Right kidney (tissue), 1 donor: ENCODE measurements around the gene NCAPD2.
"Not testable (repeated sequence)": the region's sequence is repeated elsewhere in the genome, so short reads cannot be mapped to it uniquely, and the experiment has no call there.

Source experiments
- DNase-seq: peaks from one replicate; pipeline ENCODE4 v3.0.0-alpha.2; 2016

The NCAPD2 gene

DNA sequence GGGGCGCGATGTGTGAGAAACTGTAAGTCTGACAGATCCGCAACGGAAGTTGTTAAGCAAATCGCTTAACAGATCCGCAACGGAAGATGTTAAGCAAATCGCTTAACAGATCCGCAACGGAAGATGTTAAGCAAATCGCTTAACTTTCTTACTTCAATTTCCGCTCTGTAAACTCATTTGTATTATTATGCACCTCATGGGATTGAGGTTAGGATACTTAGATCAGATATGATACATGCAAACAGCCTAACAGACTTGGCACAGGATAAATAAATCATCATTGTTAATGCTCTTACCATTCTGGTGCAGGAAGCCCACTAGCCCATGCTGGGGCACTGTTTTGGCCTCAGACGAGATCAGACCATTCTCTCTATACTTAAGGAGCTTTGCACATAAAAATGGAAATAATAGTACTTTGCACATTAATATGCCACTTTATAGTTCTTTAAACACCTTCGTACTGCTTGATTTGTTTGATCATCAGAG lies 399 bp downstream of the NCAPD2 start:
- DNase-seq, result peak; percentile 16

DNA sequence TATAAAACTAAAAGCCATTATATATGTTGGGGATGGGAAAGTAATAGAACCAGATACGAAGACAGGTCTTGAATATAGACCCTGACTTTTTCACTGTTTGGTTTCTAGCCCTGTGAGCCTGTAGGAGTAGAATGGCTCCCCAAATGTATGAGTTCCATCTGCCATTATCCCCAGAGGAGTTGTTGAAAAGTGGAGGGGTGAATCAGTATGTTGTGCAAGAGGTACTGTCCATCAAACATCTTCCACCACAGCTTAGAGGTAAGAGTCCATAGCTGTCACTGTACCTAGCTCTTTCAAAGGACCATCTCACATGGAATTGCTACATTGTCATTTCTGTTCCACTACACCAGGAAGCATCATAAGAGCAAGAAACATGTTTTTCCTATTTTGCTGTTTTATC lies 1.1 kb downstream of the NCAPD2 start:
- no peak for DNase-seq

DNA sequence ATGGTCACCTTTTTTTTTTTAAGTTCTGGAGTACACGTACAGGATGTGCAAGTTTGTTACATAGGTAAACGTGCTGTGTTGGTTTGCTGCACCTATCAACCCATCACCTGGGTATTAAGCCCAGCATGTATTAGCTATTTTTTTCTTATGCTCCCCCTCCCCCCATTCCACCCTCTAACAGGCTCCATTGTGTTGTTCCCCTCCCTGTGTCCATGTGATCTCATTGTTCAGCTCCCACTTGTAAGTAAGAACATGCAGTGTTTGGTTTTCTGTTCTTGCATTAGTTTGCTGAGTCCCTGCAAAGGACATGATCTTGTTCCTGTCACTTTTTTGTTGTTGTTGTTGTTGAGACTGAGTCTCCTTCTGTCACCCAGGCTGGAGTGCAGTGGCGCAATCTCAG lies 3.4 kb downstream of the NCAPD2 start:
- DNase-seq, result not testable (repeated sequence)

DNA sequence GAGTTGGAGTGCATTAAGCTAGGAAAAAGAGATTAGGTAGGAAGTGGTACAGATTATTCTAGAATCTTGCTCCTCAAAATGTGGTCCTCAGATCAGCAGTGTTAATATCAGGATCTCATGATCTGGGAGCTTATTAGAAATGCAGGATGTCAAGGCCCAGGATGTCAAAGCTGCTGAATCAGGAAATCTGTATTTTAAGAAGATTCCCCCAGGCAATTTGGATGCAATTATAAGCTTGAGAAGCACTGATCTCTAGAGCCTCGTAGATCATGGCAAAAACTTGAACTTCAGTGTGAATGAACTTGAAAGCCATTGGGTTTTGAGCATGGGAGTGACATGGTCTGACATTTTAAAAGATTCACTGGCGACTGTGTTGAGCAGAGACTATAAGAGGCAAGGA lies 6.6 kb downstream of the NCAPD2 start:
- DNase-seq, result no peak

DNA sequence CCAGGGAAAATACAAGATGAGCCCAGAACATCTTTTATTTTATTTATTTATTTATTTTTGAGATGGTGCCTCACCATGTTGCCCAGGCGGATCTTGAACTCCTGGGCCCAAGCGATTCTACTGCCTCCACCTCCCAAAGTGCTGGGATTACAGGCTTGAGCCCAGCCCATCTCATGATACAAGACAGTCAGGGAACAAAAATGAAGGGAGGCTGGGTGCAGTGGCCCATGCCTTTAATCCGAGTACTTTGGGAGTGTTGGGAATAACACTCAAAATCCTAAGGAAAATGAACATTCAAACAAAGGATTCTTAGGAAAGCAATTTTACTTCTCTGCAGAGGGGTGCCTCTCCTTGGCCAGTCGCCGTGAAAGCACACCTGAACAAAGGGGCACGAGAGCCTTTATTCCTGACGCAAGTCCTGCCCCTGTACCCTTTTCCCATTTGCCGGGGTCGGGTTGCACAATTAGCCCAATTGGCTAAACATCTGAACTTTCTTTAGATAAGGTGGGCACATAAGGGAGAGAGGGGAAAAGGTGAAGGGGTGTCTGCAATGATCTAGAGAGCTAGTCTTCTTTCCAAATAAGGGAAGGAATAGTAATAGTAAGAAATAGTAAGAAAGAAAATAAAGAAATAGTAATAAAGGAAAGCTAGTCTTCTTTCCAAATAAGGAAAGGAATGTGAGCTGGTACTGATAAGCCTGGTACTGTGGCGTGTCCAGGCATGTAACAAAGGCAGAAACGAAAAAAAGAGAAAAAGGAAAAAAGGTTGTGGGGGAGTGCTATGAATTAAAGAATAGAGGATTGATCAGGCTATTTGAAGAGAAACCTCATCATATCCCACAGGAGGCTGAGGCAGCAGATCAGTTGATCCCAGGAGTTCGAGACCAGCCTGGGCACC lies 13.4 kb downstream of the NCAPD2 start:
- DNase-seq, result no peak

DNA sequence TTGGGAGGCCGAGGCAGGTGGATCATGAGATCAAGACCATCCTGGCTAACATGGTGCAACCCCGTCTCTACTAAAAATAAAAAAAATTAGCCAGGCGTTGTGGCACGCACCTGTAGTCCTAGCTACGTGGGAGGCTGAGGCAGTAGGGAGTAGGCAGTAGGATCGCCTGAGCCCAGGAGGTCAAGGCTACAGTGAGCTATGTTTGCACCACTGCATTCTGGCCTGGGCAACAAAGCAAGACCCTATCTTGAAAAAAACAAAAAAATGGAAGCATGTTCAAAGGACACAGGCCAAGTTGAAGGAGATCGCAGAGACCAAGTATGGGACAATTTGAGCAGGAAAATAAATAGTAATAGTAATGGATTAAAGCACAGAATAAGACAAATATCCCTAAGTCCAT lies 14.2 kb downstream of the NCAPD2 start:
- DNase-seq, result no peak

DNA sequence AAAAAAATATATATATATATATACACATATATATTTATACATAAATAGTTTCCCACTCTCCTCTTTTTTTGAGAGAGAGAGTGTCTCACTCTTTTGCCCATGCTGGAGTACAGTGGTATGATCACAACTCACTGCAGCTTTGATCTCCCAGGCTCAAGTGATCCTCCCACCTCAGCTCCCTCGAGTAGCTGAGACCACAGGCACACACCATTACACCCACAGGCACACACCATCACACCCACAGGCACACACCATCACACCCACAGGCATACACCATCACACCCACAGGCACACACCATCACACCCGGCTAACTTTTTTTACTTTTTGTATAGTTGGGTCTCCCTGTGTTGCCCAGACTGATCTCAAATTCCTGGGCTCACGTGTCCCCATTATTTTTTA lies 26.3 kb downstream of the NCAPD2 start:
- no peak for DNase-seq

DNA sequence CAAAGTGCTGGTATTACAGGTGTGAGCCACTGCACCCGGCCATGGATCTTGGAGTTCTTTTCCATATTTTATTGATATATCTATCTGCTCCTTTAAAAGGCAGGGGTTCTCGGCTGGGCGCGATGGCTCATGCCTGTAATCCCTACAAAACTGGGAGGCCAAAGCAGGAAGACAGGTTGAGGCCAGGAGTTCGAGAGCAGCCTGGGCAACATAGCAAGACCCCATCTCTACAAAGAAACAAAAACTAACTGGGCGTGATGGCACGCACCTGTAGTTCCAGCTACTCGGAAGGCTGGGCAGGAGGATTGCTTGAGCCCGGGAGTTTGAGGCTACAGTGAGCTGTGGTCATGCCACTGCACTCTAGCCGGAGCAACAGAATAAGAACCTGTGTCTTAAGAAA lies 28.3 kb downstream of the NCAPD2 start:
- no peak for DNase-seq

DNA sequence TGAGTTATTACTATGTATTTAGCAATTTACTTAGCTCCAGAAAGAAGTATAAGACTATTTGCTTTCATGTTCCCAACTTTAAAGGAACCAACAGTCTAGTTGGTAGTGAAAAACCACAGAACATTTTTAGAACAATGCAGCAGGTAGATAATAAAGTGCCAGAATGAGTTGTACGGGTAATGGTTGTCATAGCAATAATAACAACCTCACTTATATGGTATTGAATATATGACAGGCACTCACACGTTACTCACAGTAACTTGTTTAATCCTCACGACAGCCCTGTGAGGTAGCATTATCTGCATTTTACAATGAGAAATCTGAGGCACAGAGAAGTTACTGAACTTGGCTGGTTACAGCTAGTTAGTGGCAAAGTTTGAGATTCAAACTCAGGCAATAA lies 29.8 kb downstream of the NCAPD2 start:
- DNase-seq, result no peak

DNA sequence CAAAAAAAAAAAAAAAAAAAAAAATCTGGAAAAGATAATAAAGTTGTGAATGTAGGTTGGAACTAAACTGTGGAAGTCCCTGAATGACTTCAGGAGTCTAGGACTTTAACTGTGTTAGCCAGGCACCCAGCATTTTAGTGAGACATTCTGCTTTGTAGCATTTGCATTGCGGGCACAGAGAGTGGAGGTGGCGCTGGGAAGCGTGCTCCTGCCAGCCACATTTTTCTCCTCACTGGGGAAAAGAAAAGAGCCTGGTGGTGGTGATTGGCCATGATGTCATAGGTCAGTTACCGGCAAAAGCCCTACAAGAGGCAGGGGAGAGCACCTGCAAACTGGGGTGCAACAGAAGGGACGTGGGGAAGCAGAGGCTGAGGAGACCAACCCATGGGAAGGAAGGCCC lies 30.7 kb downstream of the NCAPD2 start:
- no peak for DNase-seq

DNA sequence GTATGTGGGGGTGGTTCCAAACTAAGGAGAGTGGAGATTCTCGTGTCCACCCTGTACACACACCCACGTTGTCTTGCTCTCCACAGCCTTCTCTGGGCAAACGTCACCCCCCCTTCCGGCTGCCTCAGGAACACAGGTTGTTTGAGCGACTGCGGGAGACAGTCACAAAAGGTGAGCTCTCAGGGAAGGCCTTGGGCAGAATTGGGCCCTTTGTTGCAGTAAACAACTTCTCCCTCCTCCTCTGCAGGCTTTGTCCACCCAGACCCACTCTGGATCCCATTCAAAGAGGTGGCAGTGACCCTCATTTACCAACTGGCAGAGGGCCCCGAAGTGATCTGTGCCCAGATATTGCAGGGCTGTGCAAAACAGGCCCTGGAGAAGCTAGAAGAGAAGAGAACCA lies 32.3 kb downstream of the NCAPD2 start:
- DNase-seq, result no peak

DNA sequence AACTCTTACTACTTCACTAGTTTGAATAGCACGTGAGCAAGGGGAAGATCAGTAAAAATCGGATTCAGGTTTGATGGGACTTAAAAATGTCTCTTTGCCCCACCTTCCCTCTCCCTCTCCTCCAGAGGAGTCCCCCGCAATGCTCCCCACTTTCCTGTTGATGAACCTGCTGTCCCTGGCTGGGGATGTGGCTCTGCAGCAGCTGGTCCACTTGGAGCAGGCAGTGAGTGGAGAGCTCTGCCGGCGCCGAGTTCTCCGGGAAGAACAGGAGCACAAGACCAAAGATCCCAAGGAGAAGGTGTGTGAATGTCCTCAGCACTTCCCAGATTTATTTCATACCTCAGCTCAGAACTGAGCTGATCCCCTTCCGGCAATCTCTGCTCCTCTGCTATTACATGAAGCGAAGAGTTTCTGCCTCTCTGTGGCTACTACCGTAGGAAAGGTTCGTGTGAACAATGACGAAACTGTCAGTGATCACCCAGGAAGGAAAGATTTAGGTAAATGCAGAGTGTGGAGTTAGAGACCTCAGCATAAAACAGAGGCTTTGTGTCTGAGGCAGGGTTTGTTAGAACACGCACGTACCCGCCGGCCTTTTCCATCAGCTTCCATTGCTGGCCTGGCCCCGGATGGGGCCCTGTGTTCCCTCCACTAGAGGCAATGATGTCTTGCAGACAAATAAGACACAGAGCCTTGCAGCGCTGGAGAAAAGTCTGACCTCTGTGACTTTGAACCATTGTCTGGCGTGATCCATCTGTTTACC lies 33.0 kb downstream of the NCAPD2 start:
- DNase-seq, result no peak

DNA sequence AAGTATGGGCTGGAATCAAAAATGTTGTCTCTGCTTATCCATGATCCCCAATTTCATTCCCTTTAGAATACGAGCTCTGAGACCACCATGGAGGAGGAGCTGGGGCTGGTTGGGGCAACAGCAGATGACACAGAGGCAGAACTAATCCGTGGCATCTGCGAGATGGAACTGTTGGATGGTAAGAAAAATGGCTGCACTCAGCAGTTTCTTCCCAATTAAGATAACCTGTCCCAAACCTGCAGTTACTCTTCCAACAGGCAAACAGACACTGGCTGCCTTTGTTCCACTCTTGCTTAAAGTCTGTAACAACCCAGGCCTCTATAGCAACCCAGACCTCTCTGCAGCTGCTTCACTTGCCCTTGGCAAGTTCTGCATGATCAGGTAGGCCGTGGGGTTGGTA lies 33.8 kb downstream of the NCAPD2 start:
- DNase-seq, result no peak

DNA sequence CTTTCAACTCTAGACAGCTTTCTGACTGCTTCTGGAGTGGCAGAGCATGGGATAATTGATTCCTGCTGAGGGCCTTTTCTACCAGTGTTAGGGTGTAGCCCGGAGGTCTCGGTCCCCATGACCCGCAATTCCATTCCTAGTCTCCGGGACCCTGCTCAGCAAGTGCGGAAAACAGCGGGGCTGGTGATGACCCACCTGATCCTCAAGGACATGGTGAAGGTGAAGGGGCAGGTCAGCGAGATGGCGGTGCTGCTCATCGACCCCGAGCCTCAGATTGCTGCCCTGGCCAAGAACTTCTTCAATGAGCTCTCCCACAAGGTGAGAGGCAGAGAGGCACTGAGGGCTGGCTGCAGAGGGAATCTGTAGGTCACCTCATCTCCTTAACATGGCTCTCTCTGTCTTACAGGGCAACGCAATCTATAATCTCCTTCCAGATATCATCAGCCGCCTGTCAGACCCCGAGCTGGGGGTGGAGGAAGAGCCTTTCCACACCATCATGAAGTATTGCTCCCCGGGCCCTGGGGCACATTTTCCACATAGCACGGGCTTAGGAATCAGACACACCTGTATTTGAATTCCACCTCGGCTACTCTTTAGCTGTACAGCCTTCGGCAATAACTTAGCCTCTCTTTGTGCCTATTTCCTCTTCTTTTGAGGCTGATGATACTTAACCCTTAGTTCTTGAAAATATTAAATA lies 34.8 kb downstream of the NCAPD2 start:
- DNase-seq, result no peak

DNA sequence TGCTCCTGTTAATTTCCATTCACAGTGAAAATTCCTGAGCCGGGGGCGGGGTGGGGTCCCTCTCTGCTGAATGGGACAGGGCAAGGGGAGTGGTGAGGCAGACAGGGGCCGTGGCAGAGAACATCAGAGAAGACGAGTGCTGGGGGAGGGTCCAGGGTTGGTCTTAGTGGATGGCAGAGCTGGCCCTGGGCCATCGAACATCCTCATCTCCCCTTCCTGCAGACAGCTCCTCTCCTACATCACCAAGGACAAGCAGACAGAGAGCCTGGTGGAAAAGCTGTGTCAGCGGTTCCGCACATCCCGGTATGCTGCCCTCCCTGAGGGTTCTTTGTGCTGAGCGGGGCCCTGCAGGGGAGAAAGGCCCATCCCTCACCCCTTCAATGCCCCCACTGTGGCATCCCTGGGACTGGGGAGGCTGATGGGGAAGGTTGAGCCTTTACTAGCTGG lies 35.4 kb downstream of the NCAPD2 start:
- DNase-seq, result no peak

DNA sequence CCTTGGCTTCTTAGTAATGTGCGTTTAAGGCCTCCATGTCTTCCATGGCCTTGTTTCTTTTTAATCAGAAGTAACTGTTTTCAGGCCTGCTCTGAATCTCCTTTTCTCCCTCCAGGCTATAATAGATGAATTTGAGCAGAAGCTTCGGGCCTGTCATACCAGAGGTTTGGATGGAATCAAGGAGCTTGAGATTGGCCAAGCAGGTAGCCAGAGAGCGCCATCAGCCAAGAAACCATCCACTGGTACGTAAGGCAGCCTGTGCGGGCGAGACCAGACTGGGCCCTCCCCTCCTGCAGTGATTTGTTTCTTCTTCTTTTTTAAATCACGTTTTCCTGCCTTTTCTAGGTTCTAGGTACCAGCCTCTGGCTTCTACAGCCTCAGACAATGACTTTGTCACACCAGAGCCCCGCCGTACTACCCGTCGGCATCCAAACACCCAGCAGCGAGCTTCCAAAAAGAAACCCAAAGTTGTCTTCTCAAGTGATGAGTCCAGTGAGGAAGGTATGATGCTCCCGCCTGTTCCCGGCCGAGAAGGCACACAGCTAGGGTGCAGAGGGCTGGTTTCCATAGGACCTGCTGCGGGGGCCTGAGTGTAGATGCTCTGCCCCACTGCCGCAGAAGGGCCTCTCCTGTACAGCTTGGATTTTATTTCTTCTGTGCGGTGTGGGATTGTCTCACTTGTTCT lies 36.8 kb downstream of the NCAPD2 start:
- no peak for DNase-seq

DNA sequence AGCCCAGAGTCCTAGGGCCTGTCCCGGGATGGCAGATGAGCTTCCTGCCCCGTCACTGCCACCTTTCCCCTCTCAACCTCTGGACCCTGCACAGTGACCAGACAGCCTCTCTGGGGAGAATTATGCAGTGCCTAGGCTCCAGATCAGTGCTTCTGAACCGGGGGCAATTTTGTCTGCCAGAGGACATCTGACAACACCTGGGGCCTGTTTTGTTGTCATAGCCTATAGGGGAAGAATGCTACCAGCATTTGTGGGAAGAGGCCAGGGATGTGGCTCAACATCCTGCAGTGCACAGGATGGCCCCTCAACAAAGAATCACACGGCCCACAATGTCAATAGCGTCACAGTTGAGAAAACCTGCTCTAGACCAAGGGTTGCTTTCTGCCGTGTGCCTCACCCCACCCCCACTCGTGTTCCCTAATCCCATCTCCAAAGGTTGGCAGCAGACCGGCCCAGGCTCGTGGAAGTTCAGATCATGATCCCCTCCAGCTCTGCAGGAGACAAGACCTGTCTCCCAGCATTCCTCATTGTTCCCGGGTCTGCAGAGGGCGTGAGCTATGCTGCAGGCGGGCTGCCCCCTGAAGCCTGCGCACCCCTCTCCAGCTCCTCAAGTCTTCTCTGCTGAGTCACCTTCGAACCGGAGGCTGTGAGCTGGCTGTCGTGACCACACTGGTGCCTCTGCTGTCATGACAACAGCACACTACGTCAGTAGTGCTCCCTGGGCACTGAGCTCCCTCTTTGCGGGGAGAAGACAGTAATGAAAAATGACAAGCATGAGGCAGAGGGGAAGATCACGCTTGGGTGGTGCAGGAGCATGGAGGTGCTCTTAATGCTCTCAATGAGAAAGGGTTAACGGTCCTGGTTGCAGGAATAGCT lies 38.4 kb downstream of the NCAPD2 start:
- DNase-seq, result peak; percentile 53

DNA sequence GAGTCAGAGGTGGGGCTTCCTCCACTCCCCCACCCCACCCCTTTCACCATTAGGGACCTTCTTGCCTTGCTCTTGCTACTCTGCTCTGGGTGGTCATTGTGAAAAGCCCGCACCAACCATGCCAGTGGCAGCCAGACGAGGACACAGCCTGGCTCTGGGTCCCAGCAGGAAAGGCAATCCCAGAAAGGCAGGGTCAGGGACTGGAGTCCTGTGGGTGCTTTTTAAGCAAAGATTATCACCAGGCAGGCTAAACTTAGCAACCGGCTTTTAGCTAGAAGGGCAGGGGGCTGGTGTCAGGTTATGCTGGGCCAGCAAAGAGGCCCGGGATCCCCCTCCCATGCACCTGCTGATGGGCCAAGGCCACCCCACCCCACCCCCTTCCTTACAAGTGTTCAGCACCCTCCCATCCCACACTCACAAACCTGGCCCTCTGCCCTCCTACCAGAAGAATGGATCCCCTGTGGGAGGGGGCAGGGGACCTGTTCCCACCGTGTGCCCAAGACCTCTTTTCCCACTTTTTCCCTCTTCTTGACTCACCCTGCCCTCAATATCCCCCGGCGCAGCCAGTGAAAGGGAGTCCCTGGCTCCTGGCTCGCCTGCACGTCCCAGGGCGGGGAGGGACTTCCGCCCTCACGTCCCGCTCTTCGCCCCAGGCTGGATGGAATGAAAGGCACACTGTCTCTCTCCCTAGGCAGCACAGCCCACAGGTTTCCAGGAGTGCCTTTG lies 39.2 kb downstream of the NCAPD2 start:
- no peak for DNase-seq

DNA sequence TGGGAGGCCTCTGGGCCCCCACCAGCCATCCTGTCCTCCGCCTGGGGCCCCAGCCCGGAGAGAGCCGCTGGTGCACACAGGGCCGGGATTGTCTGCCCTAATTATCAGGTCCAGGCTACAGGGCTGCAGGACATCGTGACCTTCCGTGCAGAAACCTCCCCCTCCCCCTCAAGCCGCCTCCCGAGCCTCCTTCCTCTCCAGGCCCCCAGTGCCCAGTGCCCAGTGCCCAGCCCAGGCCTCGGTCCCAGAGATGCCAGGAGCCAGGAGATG lies 39.7 kb downstream of the NCAPD2 start:
- peak; percentile 96 for DNase-seq

DNA sequence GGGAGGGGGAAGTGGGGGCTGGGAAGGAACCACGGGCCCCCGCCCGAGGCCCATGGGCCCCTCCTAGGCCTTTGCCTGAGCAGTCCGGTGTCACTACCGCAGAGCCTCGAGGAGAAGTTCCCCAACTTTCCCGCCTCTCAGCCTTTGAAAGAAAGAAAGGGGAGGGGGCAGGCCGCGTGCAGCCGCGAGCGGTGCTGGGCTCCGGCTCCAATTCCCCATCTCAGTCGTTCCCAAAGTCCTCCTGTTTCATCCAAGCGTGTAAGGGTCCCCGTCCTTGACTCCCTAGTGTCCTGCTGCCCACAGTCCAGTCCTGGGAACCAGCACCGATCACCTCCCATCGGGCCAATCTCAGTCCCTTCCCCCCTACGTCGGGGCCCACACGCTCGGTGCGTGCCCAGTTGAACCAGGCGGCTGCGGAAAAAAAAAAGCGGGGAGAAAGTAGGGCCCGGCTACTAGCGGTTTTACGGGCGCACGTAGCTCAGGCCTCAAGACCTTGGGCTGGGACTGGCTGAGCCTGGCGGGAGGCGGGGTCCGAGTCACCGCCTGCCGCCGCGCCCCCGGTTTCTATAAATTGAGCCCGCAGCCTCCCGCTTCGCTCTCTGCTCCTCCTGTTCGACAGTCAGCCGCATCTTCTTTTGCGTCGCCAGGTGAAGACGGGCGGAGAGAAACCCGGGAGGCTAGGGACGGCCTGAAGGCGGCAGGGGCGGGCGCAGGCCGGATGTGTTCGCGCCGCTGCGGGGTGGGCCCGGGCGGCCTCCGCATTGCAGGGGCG lies 40.2 kb downstream of the NCAPD2 start, which contains the start of gene GAPDH:
GAPDH (plus strand) TSS at position 595 of the 772 bp plus-strand sequence. CDS start 316 bp downstream, outside the sequence.
- DNase-seq, result peak; percentile 99
